GM19099 (cell line): ENCODE results near the gene PLBD1.

Experiments used
- POLR2A ChIP-seq: IDR thresholded peaks from 3 replicates; pipeline ENCODE4 v1.6.1; 2011; ENCODE audit warnings: low read depth; ENCODE audit not compliant: insufficient read length; ENCODE audit errors: extremely low read depth

The PLBD1 gene

GRCh38 chr12:14545144-14546124, 22.2 kb downstream of the PLBD1 start:
- no peak for TF ChIP-seq POLR2A

DNA sequence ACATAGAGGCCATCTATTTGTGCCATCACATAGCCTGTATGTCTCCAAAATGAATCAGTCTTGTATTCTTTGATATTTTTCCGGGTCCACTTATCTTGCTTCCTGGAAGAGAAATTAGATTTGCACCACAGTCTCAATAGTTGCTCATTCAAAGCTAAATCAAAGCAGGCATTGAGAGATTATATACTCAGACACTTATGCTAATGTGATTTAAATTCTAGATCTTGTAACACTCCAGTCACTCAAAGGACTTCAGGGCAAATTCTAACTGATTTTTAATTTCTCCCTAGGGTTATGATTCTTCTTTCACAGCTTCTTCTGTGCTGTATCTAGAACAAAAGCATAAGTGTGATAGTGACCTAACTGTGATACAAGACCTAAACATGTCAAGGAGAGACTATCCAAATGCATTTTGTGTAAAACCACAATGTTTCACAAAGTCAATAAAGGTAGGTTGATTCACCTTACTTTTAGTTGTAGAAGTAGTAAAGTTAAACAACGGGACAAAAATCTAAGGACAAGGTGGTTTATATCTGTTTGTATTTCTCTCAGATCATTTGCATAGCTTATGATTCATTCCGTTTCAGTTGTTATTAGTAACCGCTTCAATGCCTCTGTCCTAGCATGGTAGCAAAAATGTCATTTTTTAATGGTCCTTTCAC, 26.8 kb downstream of the PLBD1 start:
- TF ChIP-seq POLR2A, result no peak

DNA sequence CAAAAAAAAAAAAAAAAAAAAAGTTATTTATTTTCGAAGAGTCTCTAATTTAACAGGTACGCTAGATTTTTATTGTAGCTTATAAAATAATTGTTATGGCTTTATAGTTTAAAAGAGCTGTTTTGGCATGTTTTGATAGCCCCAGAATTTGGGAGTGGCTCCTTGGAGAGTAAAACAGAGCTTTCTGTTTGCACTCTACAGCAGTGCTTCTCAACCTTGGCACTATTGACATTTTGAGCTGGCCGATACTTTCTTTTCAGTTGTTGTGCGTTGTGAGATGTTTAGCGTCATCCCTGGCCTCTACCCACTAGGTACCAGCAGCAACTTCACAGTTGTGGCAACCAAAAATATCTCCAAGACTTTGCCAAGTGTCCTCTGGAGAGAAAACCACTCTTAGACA, 30.6 kb downstream of the PLBD1 start:
- TF ChIP-seq POLR2A, result no peak

DNA sequence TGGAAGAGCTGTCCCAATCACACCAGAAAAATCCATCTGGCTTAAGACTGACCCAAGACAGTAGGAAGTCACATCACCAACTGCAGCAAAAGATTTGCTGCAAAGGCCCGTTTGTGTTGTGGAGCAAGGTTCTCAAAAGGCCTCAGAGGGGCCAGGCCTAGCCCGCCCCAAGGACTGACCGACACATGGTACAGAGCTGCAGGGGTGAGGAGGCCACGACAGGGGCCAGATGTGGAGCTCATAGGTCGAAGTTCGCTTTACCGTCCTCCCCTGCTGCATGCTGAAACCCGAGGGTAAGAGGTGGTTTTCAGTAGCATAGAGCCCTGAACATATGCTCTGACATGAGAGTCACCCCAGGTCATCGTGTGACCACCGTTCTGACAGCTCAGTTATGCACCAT, 35.5 kb downstream of the PLBD1 start:
- no peak for TF ChIP-seq POLR2A

DNA sequence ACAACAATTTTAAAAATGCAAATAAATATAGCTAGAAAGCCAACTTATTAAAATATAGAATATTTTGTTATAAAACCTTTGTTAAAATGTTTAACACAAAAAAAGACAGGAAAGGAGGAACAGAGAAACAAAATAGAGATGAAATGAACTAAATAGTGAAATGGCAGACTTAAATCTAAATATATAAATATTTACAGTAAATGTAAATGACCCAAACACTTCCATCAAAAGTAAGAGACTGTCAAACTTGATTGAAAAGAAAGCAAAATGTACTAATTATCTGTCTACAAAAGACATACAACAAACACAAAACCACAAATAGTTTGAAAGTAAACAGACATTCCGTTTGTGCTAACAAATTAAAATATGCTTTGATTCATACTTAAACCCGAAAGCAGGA, 41.7 kb downstream of the PLBD1 start:
- TF ChIP-seq POLR2A, result no peak

- no peak for TF ChIP-seq POLR2A
Measured at GRCh38 chr12:14521822-14522221, 45.9 kb downstream of the PLBD1 start.

GRCh38 chr12:14514946-14515345, 52.7 kb downstream of the PLBD1 start:
- TF ChIP-seq POLR2A, result no peak

DNA sequence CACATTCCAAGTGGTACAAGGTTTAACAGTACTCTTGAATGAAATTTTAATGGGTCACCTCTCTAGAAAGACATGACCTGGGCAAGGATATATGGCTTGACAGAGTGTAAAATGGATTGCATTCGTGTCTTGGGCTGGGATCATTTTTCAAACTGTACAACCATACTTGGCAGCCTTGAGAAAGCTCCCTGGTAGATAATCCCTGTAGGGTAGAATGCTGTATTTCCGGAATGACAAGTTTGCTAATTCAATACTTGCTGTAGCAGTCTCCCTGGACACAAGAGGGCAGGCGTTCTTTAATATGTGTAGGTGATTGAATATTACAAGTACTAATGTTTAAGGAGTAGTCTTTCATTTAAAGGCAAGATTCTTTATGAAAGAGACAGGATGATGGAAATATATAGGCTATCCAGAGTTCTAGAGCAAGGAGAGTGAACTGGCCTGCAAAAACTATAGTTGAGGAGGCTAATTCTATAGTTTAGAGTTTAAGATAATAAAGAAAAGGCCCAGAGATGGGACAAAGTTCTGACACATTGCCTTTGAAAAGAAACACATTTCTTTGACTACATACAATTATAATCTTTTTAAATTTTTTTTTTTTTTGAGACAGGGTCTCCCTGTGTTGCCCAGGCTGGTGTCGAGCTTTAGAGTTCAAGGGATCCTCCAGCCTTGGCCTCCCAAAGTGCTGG, 53.4 kb downstream of the PLBD1 start:
- no peak for TF ChIP-seq POLR2A

GRCh38 chr12:14510574-14510973, 57.1 kb downstream of the PLBD1 start:
- no peak for TF ChIP-seq POLR2A

DNA sequence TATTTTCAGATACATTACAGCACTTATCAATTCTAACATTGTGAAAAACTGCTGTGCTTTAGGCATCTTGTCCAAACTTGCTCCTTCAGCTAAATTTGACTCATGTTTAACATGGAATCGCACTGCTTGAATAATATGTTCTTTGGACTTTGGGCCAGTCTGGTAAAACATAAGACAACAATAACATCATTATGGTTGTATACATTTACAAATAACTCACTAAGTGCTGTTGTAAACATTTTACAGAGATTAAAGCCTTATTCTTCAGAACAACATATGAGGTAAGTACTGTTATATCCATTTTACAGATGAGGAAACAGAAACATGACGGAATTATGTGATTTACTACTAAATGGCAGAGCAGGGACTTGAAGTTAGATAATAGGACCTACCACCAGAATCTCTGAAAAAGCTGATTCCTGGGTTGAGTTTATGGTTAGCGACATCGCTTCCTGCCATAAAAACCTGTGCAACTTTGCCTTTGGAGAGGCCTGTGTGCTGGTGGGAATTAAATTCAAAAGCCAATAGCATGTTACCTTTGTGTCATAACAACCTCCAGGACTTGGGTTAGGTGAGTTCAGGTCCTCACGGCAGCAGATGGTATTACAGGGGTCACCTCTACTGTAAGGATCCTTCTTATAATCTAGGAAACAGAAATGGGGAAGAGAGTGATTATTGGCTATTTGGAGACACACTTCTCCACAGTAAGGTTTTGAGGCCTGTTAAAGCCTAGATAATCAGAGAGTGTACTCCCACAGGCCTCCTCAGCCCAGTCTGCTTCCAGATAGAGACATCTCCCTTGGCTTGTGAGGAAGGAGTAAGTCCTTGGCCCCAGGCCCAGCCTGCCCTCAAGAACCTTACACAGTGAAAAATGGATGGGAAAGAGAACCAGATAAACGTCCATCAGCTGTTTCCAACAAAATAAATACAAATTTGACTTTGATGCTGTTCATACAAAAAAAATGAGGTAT, 61.8 kb downstream of the PLBD1 start:
- no peak for TF ChIP-seq POLR2A

DNA sequence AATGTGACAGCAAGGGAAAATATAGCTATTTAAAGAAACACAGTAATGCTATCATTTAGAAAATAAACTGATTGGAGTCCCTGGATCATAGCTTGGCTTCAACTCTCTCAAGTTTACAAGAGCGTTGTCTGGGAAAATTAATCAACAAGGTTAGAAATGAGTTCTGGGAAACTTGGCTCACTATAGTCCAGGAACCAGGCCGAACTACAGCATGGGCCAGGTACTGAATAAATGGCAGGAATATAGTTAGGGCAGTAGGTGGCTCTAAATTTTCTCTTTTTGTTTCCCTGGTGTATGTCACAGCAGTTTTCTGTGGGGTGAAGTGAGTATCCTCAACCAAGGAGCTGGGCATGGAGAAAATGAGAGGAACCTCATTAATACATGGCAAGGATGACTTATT, 72.4 kb downstream of the PLBD1 start:
- no peak for TF ChIP-seq POLR2A

GRCh38 chr12:14482886-14483285, 84.8 kb downstream of the PLBD1 start:
- TF ChIP-seq POLR2A, result no peak

GRCh38 chr12:14482361-14482760, 85.3 kb downstream of the PLBD1 start:
- TF ChIP-seq POLR2A, result no peak

- no peak for TF ChIP-seq POLR2A
Measured at GRCh38 chr12:14481201-14481600, 86.5 kb downstream of the PLBD1 start.
